Chondrocyte (in vitro differentiated cells): ENCODE measurements around the gene PREX1. TPM values are rescaled to one million over a fixed set of nuclear protein-coding genes. Genes with fewer than 3 reads are reported as not detected.
"Not testable (repeated sequence)": the region's sequence is repeated elsewhere in the genome, so short reads cannot be mapped to it uniquely, and the experiment has no call there.

Experiments
- DNase-seq: peaks from one replicate; pipeline ENCODE4 v3.0.0; 2021; ENCODE audit warnings: mixed read lengths, low spot score
- H3K27ac Mint-ChIP-seq: one replicate; pipeline ENCODE4 v1.8.0; 2021; ENCODE audit warnings: mild to moderate bottlenecking, moderate library complexity, mixed read lengths; ENCODE audit not compliant: unreplicated experiment
- H3K27me3 Mint-ChIP-seq: 2 replicates; pipeline ENCODE4 v1.8.0; 2021; ENCODE audit warnings: low read depth, mixed read lengths
- H3K36me3 Mint-ChIP-seq: 2 replicates; pipeline ENCODE4 v1.8.0; 2021; ENCODE audit warnings: low read depth, mixed read lengths
- H3K4me1 Mint-ChIP-seq: 2 replicates; pipeline ENCODE4 v1.8.0; 2021; ENCODE audit warnings: low read depth, mild to moderate bottlenecking, mixed read lengths
- H3K4me3 Mint-ChIP-seq: one replicate; pipeline ENCODE4 v1.8.0; 2021; ENCODE audit warnings: mild to moderate bottlenecking, moderate library complexity, mixed read lengths; ENCODE audit not compliant: unreplicated experiment
- H3K9me3 Mint-ChIP-seq: 2 replicates; pipeline ENCODE4 v1.8.0; 2021; ENCODE audit warnings: low read depth, mixed read lengths
- CTCF ChIP-seq: fragments of 200-600 bp; sonication (generic); IDR thresholded peaks from 2 replicates; pipeline ENCODE4 v1.5.0; 2021; ENCODE audit warnings: antibody characterized with exemption, mild to moderate bottlenecking, moderate library complexity
- long read RNA-seq: library from polyadenylated mRNA; stranded (forward); transcript quantifications from one replicate; pipeline ENCODE4 v2.0.0, GENCODE V29; 2021
- total RNA-seq: library from RNA; stranded (reverse); gene quantifications from 3 replicates; pipeline ENCODE4 v1.2.1, GENCODE V29; 2021

The PREX1 gene
- total RNA-seq = 3.0 to 5.0 TPM (median 3.3 TPM) in 3 replicates
- long read RNA-seq, partial matches to known transcripts = 0 of 2 reads
- long read RNA-seq, other reads (novel, unspliced or antisense) = 2 of 2 reads

- no peak for TF ChIP-seq CTCF
- DNase-seq = no peak
- Mint-ChIP-seq H3K9me3 (no peaks in the 10 kb centered on the region), H3K27me3 (no peaks in the 10 kb centered on the region), H3K36me3 (no peaks in the 10 kb centered on the region), H3K27ac (no peak within 1 kb of the TSS), H3K4me1 (peaks cover 48% of the 10 kb centered on the region), H3K4me3 (peak within 1 kb of the TSS; percentile 80)
Observed at GRCh38 chr20:48827855-48828733, at the start of gene PREX1. TSS of gene PREX1 (minus strand) at chr20:48827999. CDS start at chr20:48827860, 139 bp downstream.

GRCh38 chr20:48877304-48877703 is 49.5 kb upstream of the PREX1 start:
- TF ChIP-seq CTCF = no peak
- peaks cover 3% of the 10 kb centered on the region for H3K4me1 Mint-ChIP-seq
- no peak for DNase-seq
- no peak overlapping the region for H3K27ac Mint-ChIP-seq
- H3K36me3 Mint-ChIP-seq = no peaks in the 10 kb centered on the region
- H3K27me3 Mint-ChIP-seq = peaks cover 6% of the 10 kb centered on the region
- no peak overlapping the region for H3K4me3 Mint-ChIP-seq
- H3K9me3 Mint-ChIP-seq = no peaks in the 10 kb centered on the region

GRCh38 chr20:48875914-48876240 is 48.1 kb upstream of the PREX1 start:
- Mint-ChIP-seq H3K4me1 (peaks cover 3% of the 10 kb centered on the region), H3K27me3 (peaks cover 6% of the 10 kb centered on the region), H3K4me3 (no peak overlapping the region), H3K27ac (no peak overlapping the region), H3K9me3 (no peaks in the 10 kb centered on the region), H3K36me3 (no peaks in the 10 kb centered on the region)
- TF ChIP-seq CTCF = no peak
- no peak for DNase-seq

GRCh38 chr20:48875233-48875913 is 47.6 kb upstream of the PREX1 start:
- Mint-ChIP-seq H3K27me3 (peaks cover 6% of the 10 kb centered on the region), H3K36me3 (no peaks in the 10 kb centered on the region), H3K4me1 (peaks cover 3% of the 10 kb centered on the region), H3K9me3 (no peaks in the 10 kb centered on the region), H3K4me3 (no peak overlapping the region), H3K27ac (no peak overlapping the region)
- no peak for DNase-seq
- TF ChIP-seq CTCF = no peak

GRCh38 chr20:48869442-48869841 is 41.6 kb upstream of the PREX1 start:
- not testable (repeated sequence) for DNase-seq, H3K4me1 Mint-ChIP-seq, H3K36me3 Mint-ChIP-seq, H3K4me3 Mint-ChIP-seq, H3K27ac Mint-ChIP-seq, H3K9me3 Mint-ChIP-seq
- peaks cover 19% of the 10 kb centered on the region for H3K27me3 Mint-ChIP-seq
